Tibial nerve (tissue), 3 donors: ENCODE results near the gene NRCAM.

Source experiments
- POLR2A ChIP-seq, 2 donors: fragments of 450-650 bp; IDR thresholded peaks; one replicate each; pipeline ENCODE4 v1.6.1; 2017; ENCODE audit warnings: antibody characterized with exemption in 2 of 2, mild to moderate bottlenecking in 2 of 2, moderate library complexity in 2 of 2
- TF ChIP-seq, protein P1 (sequence below), 5 experiments: fragments of 200-600 bp in 3 of 5; fragments of 450-650 bp in 2 of 5; sonication (generic) in 3 of 5; IDR thresholded peaks; one replicate each; pipeline ENCODE4 v1.5.1; 2016 to 2019; ENCODE audit warnings: antibody characterized with exemption in 5 of 5, mild to moderate bottlenecking in 3 of 5, moderate library complexity in 2 of 5

DNA sequence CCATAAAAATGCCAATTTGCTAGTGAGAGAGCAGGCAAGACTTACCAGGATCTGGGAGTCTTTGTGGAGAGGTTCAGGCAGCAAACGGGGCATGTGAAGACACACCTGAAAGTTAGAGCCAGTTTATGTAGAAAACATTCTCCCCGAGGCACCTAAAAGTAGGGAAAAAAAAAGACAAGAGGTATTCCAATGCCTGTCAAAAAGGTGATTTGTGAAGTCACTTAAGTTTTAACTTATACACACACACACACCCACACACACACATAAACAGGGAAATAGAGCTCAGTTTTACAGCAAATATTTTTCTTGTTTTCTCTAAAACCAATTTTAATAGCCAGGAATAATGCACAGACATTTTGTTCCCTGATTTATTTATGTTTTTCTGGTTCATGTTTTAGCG lies 326.0 kb downstream of the NRCAM start, which contains the start of gene LAMB4:
- TF ChIP-seq, protein P1, sequence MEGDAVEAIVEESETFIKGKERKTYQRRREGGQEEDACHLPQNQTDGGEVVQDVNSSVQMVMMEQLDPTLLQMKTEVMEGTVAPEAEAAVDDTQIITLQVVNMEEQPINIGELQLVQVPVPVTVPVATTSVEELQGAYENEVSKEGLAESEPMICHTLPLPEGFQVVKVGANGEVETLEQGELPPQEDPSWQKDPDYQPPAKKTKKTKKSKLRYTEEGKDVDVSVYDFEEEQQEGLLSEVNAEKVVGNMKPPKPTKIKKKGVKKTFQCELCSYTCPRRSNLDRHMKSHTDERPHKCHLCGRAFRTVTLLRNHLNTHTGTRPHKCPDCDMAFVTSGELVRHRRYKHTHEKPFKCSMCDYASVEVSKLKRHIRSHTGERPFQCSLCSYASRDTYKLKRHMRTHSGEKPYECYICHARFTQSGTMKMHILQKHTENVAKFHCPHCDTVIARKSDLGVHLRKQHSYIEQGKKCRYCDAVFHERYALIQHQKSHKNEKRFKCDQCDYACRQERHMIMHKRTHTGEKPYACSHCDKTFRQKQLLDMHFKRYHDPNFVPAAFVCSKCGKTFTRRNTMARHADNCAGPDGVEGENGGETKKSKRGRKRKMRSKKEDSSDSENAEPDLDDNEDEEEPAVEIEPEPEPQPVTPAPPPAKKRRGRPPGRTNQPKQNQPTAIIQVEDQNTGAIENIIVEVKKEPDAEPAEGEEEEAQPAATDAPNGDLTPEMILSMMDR (IDR thresholded peaks at IDR 0.05) = no peak
- no peak for TF ChIP-seq POLR2A (IDR thresholded peaks at IDR 0.05)
